GM23338 (cell line): ENCODE data around the gene CCDC57. TPM values are rescaled to one million over a fixed set of nuclear protein-coding genes. Genes with fewer than 3 reads are reported as not detected.

Source experiments
- ATAC-seq: fragments of 200-7000 bp; cut with Tn5 transposase; 3 replicates; pipeline ENCODE4 v1.9.1; 2020
- DNase-seq: peaks from one replicate; pipeline ENCODE4 v3.0.0-alpha.2; 2015; ENCODE audit warnings: low spot score
- H2AFZ ChIP-seq: fragments of 200-600 bp; sonication (generic); 2 replicates; pipeline ENCODE4 v1.8.0; 2016; ENCODE audit warnings: antibody characterized with exemption, mild to moderate bottlenecking, moderate library complexity
- H3F3A ChIP-seq: fragments of 200-600 bp; sonication (generic); replicated peaks from 2 replicates; pipeline ENCODE4 v1.8.0; 2017; ENCODE audit warnings: antibody characterized with exemption, mixed run types, low read depth
- H3K27ac ChIP-seq: fragments of 200-600 bp; sonication (generic); 2 replicates; pipeline ENCODE4 v1.6.1; 2016; ENCODE audit warnings: low read depth
- H3K27me3 ChIP-seq: fragments of 200-600 bp; sonication (generic); 2 replicates; pipeline ENCODE4 v1.8.0; 2016; ENCODE audit warnings: mild to moderate bottlenecking, mixed run types, moderate library complexity; ENCODE audit not compliant: insufficient read depth
- H3K36me3 ChIP-seq: fragments of 200-600 bp; sonication (generic); 2 replicates; pipeline ENCODE4 v1.8.0; 2016; ENCODE audit warnings: mild to moderate bottlenecking; ENCODE audit not compliant: insufficient read depth
- H3K4me1 ChIP-seq: fragments of 200-600 bp; sonication (generic); 2 replicates; pipeline ENCODE4 v1.8.0; 2016; ENCODE audit warnings: mild to moderate bottlenecking, moderate library complexity; ENCODE audit not compliant: insufficient read depth
- H3K4me2 ChIP-seq: fragments of 200-600 bp; sonication (generic); 2 replicates; pipeline ENCODE4 v1.7.1; 2017; ENCODE audit warnings: mixed run types
- H3K4me3 ChIP-seq: fragments of 200-600 bp; sonication (generic); 2 replicates; pipeline ENCODE4 v1.6.1; 2016; ENCODE audit warnings: mixed run types
- H3K79me2 ChIP-seq: fragments of 200-600 bp; sonication (generic); replicated peaks from 2 replicates; pipeline ENCODE4 v1.8.0; 2017; ENCODE audit warnings: mild to moderate bottlenecking; ENCODE audit not compliant: insufficient read depth
- H3K9me2 ChIP-seq: fragments of 200-600 bp; sonication (generic); 2 replicates; pipeline ENCODE4 v1.8.0; 2017; ENCODE audit not compliant: insufficient read depth
- H4K20me1 ChIP-seq: fragments of 200-600 bp; sonication (generic); replicated peaks from 2 replicates; pipeline ENCODE4 v1.8.0; 2017; ENCODE audit warnings: mild to moderate bottlenecking; ENCODE audit not compliant: insufficient read depth
- H3K27ac Mint-ChIP-seq: 2 replicates; pipeline ENCODE4 v1.8.0; 2020; ENCODE audit warnings: inconsistent platforms, mild to moderate bottlenecking, moderate library complexity, mixed read lengths
- H3K27me3 Mint-ChIP-seq: 3 replicates; pipeline ENCODE4 v1.8.0; 2022; ENCODE audit warnings: low read depth, mild to moderate bottlenecking, moderate library complexity, mixed read lengths, inconsistent platforms; ENCODE audit not compliant: insufficient read depth, poor library complexity
- H3K36me3 Mint-ChIP-seq: 3 replicates; pipeline ENCODE4 v1.8.0; 2021; ENCODE audit warnings: low read depth, mild to moderate bottlenecking, inconsistent platforms, moderate library complexity, mixed read lengths
- H3K4me1 Mint-ChIP-seq: 3 replicates; pipeline ENCODE4 v1.8.0; 2020; ENCODE audit warnings: mild to moderate bottlenecking, inconsistent platforms, mixed read lengths
- H3K4me3 Mint-ChIP-seq: 3 replicates; pipeline ENCODE4 v1.8.0; 2021; ENCODE audit warnings: moderate library complexity, mild to moderate bottlenecking, inconsistent platforms, mixed read lengths
- H3K9me3 Mint-ChIP-seq: 3 replicates; pipeline ENCODE4 v1.8.0; 2020; ENCODE audit warnings: moderate library complexity, mild to moderate bottlenecking, inconsistent platforms, mixed read lengths
- CREB1 ChIP-seq: fragments of 250-450 bp; sonication (Bioruptor Pico); IDR thresholded peaks from 2 replicates; pipeline ENCODE4 v1.5.0; 2020; ENCODE audit warnings: low read depth, mild to moderate bottlenecking, moderate library complexity
- EZH2 ChIP-seq: fragments of 200-600 bp; sonication (generic); IDR thresholded peaks from one replicate; pipeline ENCODE4 v1.8.0; 2017; ENCODE audit warnings: antibody characterized with exemption, mild to moderate bottlenecking, low read depth; ENCODE audit not compliant: unreplicated experiment
- EZH2phosphoT487 ChIP-seq: fragments of 200-600 bp; sonication (generic); IDR thresholded peaks from one replicate; pipeline ENCODE4 v1.8.1; 2018; ENCODE audit warnings: antibody characterized with exemption; ENCODE audit not compliant: unreplicated experiment
- JUNB ChIP-seq: IDR thresholded peaks from one replicate; pipeline ENCODE4 v1.6.1; 2016; ENCODE audit warnings: antibody characterized with exemption; ENCODE audit not compliant: unreplicated experiment
- NANOG ChIP-seq: IDR thresholded peaks from 2 replicates; pipeline ENCODE4 v1.6.1; 2016; ENCODE audit warnings: antibody characterized with exemption, borderline replicate concordance
- POLR2AphosphoS5 ChIP-seq: IDR thresholded peaks from 2 replicates; pipeline ENCODE4 v1.6.1; 2016; ENCODE audit warnings: antibody characterized with exemption, low read depth
- STAT1 ChIP-seq: IDR thresholded peaks from one replicate; pipeline ENCODE4 v1.6.1; 2016; ENCODE audit warnings: antibody characterized with exemption; ENCODE audit not compliant: unreplicated experiment
- ZNF114 ChIP-seq: fragments of 250-450 bp; sonication (Bioruptor Pico); IDR thresholded peaks from 2 replicates; pipeline ENCODE4 v1.5.0; 2020; ENCODE audit warnings: mild to moderate bottlenecking, moderate library complexity
- ZNF331 ChIP-seq: fragments of 250-450 bp; sonication (Bioruptor Pico); IDR thresholded peaks from 2 replicates; pipeline ENCODE4 v1.5.0; 2020; ENCODE audit warnings: low read depth, mild to moderate bottlenecking, moderate library complexity
- polyA plus RNA-seq: library from polyadenylated mRNA; unstranded; fragments of >200 nt; fragmentation: Nextera tagmentation; extraction: Ambion mirVana; gene quantifications from 2 replicates; pipeline ENCODE4 v1.2.1, GENCODE V29; 2016
- total RNA-seq: library from RNA; depleted of rRNA; stranded (reverse); fragments of >200 nt; shearing (Covaris generic); gene quantifications from 2 replicates; pipeline ENCODE4 v1.2.3, GENCODE V29; 2014
- TF ChIP-seq, protein P1 (sequence below): fragments of 250-450 bp; sonication (Bioruptor Pico); IDR thresholded peaks from 2 replicates; pipeline ENCODE4 v1.5.0; 2020; ENCODE audit warnings: mild to moderate bottlenecking, moderate library complexity
- TF ChIP-seq, protein P2 (sequence below), 2 experiments: fragments of 200-600 bp in 1 of 2; sonication (generic) in 1 of 2; conservative IDR thresholded peaks; 2 replicates each; pipeline versions ENCODE4 v1.5.1 to v1.6.1; 2016 to 2017; ENCODE audit warnings: antibody characterized with exemption in 2 of 2, low read depth in 2 of 2, mild to moderate bottlenecking in 2 of 2, moderate library complexity in 1 of 2
- TF ChIP-seq, protein P3 (sequence below): IDR thresholded peaks from one replicate; pipeline ENCODE4 v1.6.1; 2018; ENCODE audit warnings: antibody characterized with exemption; ENCODE audit not compliant: unreplicated experiment
- TF ChIP-seq, protein P4 (sequence below): IDR thresholded peaks from 2 replicates; pipeline ENCODE4 v1.6.1; 2016; ENCODE audit warnings: antibody characterized with exemption

The CCDC57 gene
- total and polyA plus RNA-seq, 2 experiments from 2014 or later, result 7.0 to 16.3 TPM

DNA sequence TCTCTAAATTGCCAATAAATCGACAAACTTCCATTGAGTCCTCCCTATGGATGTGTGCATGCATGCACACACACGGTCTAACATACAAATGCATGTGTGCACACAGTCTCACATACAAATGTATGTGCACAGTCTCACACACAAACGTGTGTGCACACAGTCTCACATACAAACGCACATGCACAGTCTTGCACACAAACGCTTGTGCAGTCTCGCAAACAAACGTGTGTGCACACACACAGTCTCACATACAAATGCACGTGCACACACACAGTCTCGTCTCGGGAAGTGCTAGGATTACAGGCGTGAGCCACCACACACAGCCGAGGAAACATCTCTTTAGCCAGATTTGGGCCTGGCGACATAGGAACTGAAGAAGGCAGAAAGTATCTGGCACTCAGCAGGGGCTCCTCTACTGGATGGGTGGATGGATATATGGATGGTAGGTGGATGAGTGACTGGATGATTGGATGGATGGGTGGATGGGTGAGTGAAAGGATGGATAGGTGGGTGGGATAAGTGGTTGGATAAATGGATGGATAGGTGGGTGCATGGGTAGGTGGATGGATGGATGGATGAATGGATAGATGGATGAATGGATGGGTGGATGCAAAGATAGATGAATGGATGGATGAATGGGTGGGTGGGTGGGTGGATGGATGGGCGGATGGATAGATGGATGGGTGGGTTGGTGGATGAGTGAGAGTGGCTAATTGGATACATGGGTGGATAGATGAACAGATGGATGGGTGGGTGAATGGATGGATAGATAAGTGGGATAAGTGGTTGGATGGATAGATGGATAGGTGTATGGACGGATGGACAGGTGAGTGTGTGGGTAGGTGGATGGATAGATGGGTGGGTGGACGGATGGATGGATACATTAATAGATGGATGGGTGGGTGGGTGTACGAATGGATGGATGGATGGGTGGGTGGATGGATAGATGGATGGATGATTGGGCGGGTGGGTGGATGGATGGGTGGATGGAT is 65.7 kb downstream of the CCDC57 start:
- H3K9me3 Mint-ChIP-seq, result peaks cover 18% of the 10 kb centered on the region
- Histone ChIP-seq H3K4me3 (no peak overlapping the region), H3F3A (no peaks in the 10 kb centered on the region), H3K9me2 (no peaks in the 10 kb centered on the region), H3K27ac (no peak overlapping the region), H3K4me1 (no peaks in the 10 kb centered on the region), H4K20me1 (no peaks in the 10 kb centered on the region; the same call in 1 of the 2 replicates), H3K36me3 (no peaks in the 10 kb centered on the region), H2AFZ (no peak overlapping the region), H3K4me2 (no peak overlapping the region), H3K79me2 (no peaks in the 10 kb centered on the region), H3K27me3 (no peaks in the 10 kb centered on the region)
- peaks cover 22% of the 10 kb centered on the region for H3K36me3 Mint-ChIP-seq
- DNase-seq, result no peak
- H3K27me3 Mint-ChIP-seq, result peaks cover 19% of the 10 kb centered on the region
- no peak for ATAC-seq
- no peak overlapping the region for H3K4me3 Mint-ChIP-seq
- no peaks in the 10 kb centered on the region for H3K4me1 Mint-ChIP-seq
- H3K27ac Mint-ChIP-seq, result no peak overlapping the region
- TF ChIP-seq JUNB (no peak), CREB1 (CRISPR knock-in tag) (no peak), STAT1 (no peak), NANOG (no peak), ZNF331 (CRISPR knock-in tag) (no peak), EZH2 (no peak), EZH2phosphoT487 (no peak), POLR2AphosphoS5 (no peak), ZNF114 (CRISPR knock-in tag) (no peak)
- TF ChIP-seq, protein P1, sequence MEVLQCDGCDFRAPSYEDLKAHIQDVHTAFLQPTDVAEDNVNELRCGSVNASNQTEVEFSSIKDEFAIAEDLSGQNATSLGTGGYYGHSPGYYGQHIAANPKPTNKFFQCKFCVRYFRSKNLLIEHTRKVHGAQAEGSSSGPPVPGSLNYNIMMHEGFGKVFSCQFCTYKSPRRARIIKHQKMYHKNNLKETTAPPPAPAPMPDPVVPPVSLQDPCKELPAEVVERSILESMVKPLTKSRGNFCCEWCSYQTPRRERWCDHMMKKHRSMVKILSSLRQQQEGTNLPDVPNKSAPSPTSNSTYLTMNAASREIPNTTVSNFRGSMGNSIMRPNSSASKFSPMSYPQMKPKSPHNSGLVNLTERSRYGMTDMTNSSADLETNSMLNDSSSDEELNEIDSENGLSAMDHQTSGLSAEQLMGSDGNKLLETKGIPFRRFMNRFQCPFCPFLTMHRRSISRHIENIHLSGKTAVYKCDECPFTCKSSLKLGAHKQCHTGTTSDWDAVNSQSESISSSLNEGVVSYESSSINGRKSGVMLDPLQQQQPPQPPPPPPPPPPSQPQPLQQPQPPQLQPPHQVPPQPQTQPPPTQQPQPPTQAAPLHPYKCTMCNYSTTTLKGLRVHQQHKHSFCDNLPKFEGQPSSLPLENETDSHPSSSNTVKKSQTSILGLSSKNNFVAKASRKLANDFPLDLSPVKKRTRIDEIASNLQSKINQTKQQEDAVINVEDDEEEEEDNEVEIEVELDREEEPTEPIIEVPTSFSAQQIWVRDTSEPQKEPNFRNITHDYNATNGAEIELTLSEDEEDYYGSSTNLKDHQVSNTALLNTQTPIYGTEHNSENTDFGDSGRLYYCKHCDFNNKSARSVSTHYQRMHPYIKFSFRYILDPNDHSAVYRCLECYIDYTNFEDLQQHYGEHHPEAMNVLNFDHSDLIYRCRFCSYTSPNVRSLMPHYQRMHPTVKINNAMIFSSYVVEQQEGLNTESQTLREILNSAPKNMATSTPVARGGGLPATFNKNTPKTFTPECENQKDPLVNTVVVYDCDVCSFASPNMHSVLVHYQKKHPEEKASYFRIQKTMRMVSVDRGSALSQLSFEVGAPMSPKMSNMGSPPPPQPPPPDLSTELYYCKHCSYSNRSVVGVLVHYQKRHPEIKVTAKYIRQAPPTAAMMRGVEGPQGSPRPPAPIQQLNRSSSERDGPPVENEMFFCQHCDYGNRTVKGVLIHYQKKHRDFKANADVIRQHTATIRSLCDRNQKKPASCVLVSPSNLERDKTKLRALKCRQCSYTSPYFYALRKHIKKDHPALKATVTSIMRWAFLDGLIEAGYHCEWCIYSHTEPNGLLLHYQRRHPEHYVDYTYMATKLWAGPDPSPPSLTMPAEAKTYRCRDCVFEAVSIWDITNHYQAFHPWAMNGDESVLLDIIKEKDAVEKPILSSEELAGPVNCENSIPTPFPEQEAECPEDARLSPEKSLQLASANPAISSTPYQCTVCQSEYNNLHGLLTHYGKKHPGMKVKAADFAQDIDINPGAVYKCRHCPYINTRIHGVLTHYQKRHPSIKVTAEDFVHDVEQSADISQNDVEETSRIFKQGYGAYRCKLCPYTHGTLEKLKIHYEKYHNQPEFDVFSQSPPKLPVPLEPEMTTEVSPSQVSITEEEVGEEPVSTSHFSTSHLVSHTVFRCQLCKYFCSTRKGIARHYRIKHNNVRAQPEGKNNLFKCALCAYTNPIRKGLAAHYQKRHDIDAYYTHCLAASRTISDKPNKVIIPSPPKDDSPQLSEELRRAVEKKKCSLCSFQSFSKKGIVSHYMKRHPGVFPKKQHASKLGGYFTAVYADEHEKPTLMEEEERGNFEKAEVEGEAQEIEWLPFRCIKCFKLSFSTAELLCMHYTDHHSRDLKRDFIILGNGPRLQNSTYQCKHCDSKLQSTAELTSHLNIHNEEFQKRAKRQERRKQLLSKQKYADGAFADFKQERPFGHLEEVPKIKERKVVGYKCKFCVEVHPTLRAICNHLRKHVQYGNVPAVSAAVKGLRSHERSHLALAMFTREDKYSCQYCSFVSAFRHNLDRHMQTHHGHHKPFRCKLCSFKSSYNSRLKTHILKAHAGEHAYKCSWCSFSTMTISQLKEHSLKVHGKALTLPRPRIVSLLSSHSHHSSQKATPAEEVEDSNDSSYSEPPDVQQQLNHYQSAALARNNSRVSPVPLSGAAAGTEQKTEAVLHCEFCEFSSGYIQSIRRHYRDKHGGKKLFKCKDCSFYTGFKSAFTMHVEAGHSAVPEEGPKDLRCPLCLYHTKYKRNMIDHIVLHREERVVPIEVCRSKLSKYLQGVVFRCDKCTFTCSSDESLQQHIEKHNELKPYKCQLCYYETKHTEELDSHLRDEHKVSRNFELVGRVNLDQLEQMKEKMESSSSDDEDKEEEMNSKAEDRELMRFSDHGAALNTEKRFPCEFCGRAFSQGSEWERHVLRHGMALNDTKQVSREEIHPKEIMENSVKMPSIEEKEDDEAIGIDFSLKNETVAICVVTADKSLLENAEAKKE (CRISPR knock-in tag), result no peak
- TF ChIP-seq, protein P2, sequence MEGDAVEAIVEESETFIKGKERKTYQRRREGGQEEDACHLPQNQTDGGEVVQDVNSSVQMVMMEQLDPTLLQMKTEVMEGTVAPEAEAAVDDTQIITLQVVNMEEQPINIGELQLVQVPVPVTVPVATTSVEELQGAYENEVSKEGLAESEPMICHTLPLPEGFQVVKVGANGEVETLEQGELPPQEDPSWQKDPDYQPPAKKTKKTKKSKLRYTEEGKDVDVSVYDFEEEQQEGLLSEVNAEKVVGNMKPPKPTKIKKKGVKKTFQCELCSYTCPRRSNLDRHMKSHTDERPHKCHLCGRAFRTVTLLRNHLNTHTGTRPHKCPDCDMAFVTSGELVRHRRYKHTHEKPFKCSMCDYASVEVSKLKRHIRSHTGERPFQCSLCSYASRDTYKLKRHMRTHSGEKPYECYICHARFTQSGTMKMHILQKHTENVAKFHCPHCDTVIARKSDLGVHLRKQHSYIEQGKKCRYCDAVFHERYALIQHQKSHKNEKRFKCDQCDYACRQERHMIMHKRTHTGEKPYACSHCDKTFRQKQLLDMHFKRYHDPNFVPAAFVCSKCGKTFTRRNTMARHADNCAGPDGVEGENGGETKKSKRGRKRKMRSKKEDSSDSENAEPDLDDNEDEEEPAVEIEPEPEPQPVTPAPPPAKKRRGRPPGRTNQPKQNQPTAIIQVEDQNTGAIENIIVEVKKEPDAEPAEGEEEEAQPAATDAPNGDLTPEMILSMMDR (conservative IDR thresholded peaks at IDR 0.05; ENCODE audit: low read depth in 2 of 2), result no peak
- TF ChIP-seq, protein P3, sequence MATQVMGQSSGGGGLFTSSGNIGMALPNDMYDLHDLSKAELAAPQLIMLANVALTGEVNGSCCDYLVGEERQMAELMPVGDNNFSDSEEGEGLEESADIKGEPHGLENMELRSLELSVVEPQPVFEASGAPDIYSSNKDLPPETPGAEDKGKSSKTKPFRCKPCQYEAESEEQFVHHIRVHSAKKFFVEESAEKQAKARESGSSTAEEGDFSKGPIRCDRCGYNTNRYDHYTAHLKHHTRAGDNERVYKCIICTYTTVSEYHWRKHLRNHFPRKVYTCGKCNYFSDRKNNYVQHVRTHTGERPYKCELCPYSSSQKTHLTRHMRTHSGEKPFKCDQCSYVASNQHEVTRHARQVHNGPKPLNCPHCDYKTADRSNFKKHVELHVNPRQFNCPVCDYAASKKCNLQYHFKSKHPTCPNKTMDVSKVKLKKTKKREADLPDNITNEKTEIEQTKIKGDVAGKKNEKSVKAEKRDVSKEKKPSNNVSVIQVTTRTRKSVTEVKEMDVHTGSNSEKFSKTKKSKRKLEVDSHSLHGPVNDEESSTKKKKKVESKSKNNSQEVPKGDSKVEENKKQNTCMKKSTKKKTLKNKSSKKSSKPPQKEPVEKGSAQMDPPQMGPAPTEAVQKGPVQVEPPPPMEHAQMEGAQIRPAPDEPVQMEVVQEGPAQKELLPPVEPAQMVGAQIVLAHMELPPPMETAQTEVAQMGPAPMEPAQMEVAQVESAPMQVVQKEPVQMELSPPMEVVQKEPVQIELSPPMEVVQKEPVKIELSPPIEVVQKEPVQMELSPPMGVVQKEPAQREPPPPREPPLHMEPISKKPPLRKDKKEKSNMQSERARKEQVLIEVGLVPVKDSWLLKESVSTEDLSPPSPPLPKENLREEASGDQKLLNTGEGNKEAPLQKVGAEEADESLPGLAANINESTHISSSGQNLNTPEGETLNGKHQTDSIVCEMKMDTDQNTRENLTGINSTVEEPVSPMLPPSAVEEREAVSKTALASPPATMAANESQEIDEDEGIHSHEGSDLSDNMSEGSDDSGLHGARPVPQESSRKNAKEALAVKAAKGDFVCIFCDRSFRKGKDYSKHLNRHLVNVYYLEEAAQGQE, result no peak
- TF ChIP-seq, protein P4, sequence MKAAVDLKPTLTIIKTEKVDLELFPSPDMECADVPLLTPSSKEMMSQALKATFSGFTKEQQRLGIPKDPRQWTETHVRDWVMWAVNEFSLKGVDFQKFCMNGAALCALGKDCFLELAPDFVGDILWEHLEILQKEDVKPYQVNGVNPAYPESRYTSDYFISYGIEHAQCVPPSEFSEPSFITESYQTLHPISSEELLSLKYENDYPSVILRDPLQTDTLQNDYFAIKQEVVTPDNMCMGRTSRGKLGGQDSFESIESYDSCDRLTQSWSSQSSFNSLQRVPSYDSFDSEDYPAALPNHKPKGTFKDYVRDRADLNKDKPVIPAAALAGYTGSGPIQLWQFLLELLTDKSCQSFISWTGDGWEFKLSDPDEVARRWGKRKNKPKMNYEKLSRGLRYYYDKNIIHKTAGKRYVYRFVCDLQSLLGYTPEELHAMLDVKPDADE, result no peak
